HG03378 (cell line): Measurements from ENCODE around the gene SVOPL.

Experiments used
- ATAC-seq: cut with Tn5 transposase; IDR thresholded peaks from one replicate; pipeline ENCODE4 v1.9.1; 2021; ENCODE audit warnings: mild to moderate bottlenecking, moderate library complexity; ENCODE audit not compliant: unreplicated experiment

Gene SVOPL

GRCh38 chr7:138662076-138662990 is 38.8 kb downstream of the SVOPL start:
- no peak for ATAC-seq

GRCh38 chr7:138661069-138661635 is 40.0 kb downstream of the SVOPL start:
- no peak for ATAC-seq

GRCh38 chr7:138658889-138659288 is 42.3 kb downstream of the SVOPL start:
- no peak for ATAC-seq

- ATAC-seq = no peak
Measured at GRCh38 chr7:138657854-138658386, 43.2 kb downstream of the SVOPL start.

- ATAC-seq = no peak
Measured at GRCh38 chr7:138656952-138657351, 44.2 kb downstream of the SVOPL start.

- no peak for ATAC-seq
Measured at GRCh38 chr7:138654616-138655015, 46.5 kb downstream of the SVOPL start.

GRCh38 chr7:138649506-138649905 is 51.7 kb downstream of the SVOPL start:
- ATAC-seq = no peak

GRCh38 chr7:138645284-138645683 is 55.9 kb downstream of the SVOPL start:
- ATAC-seq = no peak

GRCh38 chr7:138632826-138633602 is 68.1 kb downstream of the SVOPL start:
- no peak for ATAC-seq

GRCh38 chr7:138632384-138632783 is 68.8 kb downstream of the SVOPL start:
- no peak for ATAC-seq

GRCh38 chr7:138630059-138630610 is 71.0 kb downstream of the SVOPL start:
- ATAC-seq = no peak

GRCh38 chr7:138627361-138627760 is 73.8 kb downstream of the SVOPL start:
- ATAC-seq = no peak

GRCh38 chr7:138626846-138627245 is 74.3 kb downstream of the SVOPL start:
- ATAC-seq = no peak

- ATAC-seq = no peak
Measured at GRCh38 chr7:138625849-138626230, 75.3 kb downstream of the SVOPL start.

GRCh38 chr7:138625084-138625848 is 75.9 kb downstream of the SVOPL start:
- peak; percentile 47 for ATAC-seq

GRCh38 chr7:138622841-138623240 is 78.3 kb downstream of the SVOPL start:
- no peak for ATAC-seq

- ATAC-seq = no peak
Measured at GRCh38 chr7:138618933-138619332, 82.2 kb downstream of the SVOPL start.

- no peak for ATAC-seq
Measured at GRCh38 chr7:138618506-138618905, 82.7 kb downstream of the SVOPL start.

- no peak for ATAC-seq
Measured at GRCh38 chr7:138616085-138616484, 85.1 kb downstream of the SVOPL start.

- no peak for ATAC-seq
Measured at GRCh38 chr7:138613630-138614029, 87.5 kb downstream of the SVOPL start.
